HG03565 (cell line): Measurements from ENCODE around the gene CLCNKB.
"Not testable (repeated sequence)": the region's sequence is repeated elsewhere in the genome, so short reads cannot be mapped to it uniquely, and the experiment has no call there.

Experiments used
- ATAC-seq: cut with Tn5 transposase; IDR thresholded peaks from one replicate; pipeline ENCODE4 v1.9.1; 2021; ENCODE audit warnings: mild to moderate bottlenecking, moderate library complexity; ENCODE audit not compliant: unreplicated experiment

Gene CLCNKB

DNA sequence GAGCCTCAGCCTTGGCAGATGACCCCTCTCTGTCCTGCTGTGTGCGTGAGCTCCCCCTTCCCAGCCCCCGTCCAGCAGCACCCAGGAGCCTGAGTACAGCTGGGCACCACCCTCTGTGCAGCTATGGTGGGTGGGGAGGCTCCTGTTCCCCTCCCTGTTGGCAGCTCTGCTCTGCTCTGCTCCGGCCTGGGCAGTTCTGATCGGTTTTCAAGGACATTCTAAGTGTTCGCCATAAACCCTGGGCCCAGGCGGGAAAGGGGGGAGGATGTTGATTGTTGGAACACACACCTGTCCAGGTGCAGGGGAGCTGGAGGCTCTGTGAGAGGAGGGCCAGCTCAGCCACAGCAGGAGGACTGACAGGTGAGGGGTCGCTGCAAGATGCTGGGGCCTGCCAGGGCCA lies at the start of gene CLCNKB:
TSS of gene CLCNKB (plus strand) at position 262 of the 400 bp plus-strand sequence. CDS start 711 bp downstream, outside the sequence.
- ATAC-seq: no peak

DNA sequence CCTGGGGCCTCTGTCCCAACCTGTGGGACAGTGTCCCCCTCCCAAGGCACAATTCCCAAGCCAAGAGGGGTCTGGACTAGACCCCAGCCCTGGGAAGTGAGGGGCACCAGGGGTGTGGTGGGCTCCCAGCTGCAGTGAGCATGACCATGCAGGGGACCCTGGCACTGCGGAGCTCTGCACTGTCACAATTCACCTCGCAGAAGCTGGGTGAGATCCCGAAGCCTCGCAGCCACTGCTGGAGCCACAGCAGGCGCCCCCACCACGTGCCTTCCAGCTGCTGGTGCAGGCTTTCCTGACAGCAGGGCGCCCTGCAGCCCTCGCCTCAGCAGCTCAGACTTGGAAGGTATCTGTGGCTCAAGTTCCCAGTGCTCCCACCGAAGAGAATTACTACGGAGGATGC lies 49.5 kb upstream of the CLCNKB start:
- ATAC-seq: no peak

DNA sequence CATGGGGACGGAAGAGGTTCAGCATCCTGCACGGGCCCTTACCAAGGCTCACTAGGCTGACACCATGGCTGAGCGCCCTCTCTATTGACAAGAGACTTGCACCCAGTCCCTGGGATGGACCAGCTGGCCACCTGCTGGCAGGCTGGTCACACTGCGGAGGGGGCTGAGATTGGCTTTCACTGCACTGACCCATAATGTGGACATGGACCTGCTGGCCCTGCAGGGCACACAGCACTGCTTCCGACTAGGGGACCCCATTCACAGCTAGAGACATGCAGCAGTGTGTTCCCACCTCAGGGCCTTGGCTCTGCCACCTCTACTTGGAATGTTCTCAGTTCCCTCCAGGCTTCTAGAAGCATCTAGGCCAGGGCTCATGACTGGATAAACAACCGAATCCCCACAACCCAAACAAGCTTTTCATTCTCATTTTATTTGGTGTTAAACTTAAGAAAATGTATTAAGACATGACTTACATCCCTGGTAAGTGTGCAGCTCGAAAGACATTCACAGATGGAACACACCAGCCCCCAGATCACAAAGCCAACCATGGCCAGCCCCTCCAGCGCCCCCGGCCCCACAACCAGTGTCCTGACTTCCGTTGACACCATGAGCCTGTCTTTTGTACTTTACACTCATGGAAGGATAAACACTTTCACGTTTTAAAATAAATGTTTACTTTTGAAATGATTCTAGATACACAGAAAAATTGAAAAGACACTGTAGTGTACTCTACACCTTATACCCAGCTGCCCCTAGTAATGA lies 48.8 kb upstream of the CLCNKB start:
- ATAC-seq: no peak

DNA sequence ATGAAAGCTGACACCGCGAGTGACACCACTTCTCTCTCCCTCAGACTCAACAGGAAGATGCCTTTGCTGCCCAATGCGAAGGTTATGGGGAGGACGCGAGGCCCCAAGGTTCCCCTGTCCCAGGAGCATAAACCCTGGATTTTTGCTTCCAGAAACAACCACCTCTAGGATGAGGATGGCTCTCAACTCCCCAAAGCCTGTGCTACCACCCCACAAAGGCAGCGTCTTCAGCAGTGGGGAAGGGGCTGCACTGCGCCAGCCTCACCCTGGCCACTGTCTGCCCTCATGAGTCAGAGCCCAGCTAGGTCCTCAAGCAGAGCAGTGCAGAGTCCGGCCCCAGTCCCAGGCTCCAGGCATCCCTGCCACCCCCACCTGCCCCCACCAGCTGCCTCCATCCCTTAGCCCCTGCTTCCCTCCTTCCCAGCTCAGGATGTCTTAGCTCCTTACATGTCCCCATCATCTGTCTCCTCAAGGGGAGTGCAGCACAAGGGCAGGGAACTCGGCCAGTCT lies 46.5 kb upstream of the CLCNKB start:
- no peak for ATAC-seq

DNA sequence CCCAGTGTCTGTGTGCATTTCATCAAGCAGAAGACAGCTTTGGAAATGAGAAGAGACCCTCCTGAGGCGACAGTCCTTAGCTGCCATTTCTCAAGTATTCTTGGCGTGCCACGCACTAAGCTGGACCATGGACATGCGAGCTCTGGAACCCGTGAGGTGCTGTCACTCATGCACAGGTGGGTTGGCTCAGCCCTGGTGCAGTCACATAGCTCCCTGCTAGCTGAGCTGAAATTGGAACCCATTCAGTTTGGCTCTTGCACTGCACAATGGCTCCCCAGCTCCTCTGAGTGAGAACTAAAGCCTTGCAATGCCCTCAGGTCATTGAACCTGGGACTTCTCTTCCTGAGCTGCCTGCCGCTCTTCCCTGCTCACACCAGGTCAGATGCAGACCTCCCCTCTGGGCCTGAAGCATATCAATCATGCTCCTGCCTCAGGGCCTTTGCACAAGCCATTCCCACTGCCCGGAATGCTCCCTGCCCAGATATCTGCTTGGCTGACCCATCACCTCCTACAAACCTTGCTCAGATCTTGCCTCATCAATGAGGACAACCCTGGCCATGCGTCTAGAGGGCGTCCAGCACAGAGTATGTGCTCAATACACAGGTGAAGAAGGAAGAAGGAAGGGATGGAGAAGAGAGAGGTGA lies 45.8 kb upstream of the CLCNKB start:
- no peak for ATAC-seq

DNA sequence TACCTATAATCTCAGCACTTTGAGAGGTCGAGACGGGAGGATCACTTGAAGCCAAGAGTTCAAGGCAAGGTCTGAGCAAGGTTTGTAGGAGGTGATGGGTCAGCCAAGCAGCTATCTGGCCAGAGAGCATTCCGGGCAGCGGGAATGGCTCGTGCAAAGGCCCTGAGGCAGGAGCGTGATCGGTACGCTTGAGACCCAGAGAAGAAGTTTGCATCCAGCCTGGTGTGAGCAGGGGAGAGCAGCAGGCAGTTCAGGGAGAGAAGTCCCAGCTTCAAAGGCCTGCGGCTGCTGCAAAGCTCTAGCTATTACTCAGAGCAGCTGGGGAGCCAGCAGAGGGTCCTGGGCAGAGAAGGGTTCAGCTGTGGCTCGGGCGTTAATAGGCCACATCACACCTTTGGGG lies 44.7 kb upstream of the CLCNKB start:
- no peak for ATAC-seq

DNA sequence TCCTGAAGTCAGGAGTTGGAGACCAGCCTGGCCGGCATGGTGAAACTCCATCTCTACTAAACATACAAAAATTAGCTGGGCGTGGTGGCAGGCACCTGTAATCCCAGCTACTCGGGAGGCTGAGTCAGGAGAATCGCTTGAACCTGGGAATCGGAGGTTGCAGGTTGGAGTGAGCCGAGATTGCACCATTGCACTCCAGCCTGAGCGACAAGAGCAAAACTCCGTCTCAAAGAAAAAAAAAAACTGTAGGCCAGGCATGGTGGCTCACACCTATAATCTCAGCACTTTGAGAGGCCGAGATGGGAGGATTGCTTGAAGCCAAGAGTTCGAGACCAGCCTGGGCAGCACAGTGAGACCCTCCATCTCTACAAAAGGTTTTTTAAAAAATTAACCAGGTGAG lies 42.3 kb upstream of the CLCNKB start:
- ATAC-seq: not testable (repeated sequence)

DNA sequence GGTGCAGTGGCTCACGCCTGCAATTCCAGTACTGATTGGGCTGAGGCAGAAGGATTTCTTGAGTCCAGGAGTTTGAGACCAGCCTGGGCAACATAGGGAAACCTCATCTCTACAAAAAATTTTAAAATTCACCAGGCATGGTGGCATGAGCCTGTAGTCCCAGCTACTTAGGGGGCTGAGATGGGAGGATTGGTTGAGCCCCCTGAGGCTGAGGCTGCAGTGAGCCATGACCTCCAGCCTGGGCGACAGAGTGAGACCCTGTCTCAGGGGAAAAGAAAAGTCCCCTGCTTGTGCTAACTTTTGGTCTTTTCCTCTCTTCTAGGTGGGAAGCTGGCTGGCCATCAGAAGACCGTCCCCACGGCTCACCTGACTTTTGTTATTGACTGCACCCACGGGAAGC lies 38.0 kb upstream of the CLCNKB start:
- no peak for ATAC-seq

DNA sequence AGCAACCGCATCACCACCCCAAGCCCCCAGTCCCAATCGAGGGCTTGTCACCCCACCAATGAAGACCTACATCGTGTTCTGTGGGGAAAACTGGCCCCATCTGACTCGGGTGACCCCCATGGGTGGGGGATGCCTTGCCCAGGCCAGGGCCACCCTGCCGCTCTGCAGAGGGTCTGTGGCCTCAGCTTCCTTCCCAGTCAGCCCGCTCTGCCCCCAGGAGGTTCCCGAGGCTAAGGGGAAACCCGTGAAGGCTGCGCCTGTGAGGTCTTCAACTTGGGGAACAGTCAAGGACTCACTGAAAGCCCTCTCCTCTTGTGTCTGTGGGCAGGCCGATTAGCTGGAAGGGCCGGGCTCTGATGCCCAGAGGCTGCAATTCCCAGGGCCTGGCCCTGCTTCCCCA lies 37.6 kb upstream of the CLCNKB start:
- ATAC-seq: no peak

DNA sequence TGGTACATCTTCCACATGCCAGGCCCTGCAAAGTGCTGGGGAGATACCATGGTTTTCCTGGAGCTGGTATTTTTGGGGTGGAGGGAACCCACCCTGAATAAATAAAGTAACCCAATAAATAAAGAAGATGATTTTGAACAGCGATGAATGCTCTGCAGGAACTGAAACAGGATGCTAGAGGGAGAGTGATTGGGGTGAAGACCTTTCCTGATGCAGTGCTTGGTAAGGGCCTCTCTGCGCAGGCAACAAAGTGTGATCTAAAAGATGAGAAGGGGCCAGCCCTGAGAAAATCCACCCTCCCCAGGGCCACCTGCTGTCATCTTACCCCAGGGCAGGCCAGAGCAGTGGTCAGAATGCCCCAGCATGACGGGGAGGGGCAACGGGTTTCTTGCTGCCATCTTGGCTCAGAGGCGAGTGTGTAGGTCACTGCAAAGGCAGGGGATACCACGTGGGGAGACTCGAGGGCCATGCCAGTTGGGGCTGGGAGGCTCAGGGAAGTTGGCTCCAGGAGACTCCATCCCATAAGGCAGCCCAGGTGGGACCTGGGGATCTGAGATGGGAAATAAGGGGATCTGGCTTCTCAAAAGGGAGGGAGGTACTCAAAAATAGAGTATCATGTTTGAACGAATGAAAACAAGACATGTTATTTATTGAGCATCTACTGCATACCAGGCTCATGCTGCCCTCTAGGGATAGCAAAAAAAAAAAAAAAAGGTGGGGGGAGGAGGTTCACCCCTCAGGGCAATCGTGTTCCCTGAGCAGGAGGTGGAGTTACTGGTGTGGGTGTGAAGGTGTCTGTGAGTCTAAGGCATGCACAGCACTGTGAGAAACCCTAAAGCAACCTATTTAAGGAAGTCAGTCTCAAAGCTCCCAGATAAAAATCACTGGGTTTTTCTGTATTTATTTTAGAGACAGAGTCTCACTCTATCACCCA lies 36.8 kb upstream of the CLCNKB start:
- no peak for ATAC-seq

DNA sequence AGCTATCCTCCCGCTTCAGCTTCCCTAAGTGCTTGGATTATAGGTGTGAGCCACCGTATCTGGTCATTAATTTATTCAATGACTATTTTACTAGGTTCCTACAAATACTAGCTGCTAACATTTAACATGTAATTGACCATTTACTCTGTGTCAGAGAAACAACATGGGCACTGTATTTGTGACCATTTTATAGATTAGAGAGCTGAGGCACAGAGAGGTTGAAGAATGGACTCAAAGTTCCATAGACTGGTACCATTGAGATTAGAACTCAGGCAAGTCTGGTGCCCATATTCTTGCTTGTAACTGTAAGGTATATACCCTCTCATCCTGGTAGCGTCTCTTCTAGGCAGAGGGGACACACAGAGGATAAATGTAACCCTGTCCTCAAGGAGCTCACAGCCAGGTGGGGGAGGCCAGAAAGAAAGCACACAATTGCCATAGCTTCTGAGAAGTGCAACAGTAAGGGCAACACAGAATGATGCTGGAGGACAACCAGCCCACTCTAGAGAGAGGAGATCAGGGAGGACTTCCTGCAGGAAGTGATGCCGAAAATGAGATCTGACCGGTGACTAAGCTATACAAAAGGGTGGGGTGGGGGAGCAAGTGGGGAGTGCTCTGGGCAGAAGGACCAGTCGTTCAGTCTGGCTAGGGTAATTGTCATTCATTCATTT lies 35.8 kb upstream of the CLCNKB start:
- ATAC-seq: no peak

DNA sequence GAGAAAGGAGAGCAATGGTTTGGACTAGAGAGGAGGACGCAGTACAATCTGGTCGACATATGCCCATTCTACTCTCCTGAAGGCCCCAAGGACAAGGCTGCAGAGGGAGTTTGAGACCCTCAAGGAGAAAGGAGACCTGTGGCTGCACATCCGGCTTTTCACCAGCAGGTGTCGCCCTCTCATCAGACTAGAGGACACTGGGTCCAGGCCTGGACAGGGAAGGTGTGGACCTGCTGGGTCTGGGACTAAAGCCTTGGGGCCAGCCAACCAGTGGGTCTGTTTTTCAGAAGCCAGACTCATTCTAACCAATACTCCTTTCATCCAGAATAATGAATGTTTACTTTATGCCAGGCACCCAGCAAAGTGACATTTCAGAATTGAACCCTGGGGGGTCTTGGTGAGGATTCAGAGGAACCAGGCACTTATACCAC lies 34.5 kb upstream of the CLCNKB start:
- no peak for ATAC-seq

DNA sequence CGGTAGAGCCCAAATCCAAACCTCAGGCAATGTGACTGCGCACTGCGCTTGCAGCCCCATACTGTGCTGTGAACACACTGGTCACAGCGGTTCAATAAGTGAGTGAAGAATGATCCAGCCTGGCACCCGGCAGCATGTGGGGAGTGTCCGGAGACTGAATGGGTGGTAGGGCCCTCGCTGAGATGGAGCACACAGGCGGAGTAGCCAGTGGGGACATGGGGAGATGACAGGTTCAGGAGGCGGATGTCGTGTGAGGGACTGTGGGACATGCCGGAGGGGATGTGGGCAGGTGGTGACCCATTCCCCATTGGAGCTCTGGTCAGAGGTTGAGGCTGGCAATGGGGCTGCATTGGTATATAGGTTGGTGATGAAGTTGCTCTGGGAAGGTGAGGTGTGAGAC lies 33.9 kb upstream of the CLCNKB start:
- no peak for ATAC-seq

DNA sequence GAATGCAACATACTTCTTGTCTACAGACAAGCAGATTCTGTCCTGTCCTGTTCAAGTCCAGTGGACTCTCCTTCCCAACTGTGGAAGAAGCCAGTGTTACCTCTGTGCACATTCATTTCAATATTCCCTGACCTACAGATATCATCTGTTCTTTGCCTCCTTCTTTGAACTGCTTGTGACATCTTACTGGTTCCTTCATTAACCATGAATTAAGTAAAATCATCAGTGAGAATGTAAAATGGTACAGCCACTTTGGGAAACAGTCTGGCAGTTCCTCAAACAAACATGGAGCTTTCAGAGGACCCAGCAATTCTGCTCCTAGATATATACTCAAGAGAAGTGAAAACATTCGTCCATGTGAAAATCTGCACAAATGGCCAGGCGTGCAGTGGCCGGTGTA lies 32.7 kb upstream of the CLCNKB start:
- ATAC-seq: no peak

DNA sequence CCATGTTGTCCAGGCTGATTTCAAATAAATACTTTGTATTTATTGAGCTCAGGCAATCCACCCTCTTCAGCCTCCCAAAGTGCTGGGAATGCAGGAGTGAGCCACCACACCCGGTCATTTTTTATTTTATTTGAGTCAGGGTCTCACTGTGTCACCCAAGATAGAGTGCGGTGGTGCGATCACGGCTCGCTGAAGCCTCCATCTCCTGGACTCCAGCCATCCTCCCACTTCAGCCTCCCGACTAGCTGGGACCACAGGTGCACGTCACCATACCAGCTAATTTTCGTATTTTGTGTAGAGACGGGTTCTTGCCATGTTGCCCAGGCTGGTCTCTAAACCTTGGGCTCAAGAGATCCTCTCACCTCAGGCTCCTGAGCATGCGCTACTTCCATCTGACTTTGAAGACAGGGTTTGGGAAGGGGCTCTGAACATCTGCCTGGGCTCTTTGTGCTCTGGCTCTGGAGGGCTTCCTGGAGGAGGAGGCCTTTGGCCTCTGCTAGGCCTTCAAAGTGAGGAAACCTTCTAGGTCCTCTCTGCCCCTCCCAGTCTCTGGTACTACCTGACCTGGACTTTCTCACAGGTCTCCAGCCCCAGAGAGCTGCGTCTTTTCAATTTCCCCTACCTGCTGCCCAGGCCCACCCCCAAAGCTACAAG lies 31.5 kb upstream of the CLCNKB start:
- ATAC-seq: no peak

DNA sequence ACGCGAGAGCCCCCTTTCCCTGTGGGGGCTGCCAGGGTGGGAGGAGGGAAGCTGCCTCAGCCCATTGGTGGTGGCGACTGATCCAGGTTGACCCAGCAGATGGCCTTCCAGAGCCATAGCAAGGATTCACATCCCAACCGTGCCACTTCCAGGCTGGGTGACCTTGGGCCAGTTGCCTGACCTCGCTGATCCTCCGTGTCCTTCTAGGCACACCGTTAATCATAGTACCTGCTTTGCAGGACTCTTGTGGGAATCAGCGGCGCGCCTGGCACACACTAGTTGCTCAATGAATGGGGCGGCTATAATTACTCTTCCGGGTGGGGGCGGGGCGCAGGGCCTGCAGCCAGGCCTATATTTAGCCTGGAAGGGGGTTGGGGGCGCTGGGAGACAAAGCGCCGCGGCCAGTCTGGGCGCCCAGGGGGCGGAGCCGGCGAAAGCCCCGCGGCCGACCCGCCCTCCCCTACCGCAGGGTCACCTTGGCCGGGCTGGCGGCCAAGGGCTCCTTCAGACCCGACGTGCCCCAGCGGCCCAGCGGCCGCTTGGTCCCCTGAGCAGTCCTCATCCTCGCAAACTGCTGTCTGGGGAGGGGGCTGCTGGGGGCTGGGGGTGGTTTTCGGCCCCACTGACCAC lies 30.9 kb upstream of the CLCNKB start:
- ATAC-seq: no peak

DNA sequence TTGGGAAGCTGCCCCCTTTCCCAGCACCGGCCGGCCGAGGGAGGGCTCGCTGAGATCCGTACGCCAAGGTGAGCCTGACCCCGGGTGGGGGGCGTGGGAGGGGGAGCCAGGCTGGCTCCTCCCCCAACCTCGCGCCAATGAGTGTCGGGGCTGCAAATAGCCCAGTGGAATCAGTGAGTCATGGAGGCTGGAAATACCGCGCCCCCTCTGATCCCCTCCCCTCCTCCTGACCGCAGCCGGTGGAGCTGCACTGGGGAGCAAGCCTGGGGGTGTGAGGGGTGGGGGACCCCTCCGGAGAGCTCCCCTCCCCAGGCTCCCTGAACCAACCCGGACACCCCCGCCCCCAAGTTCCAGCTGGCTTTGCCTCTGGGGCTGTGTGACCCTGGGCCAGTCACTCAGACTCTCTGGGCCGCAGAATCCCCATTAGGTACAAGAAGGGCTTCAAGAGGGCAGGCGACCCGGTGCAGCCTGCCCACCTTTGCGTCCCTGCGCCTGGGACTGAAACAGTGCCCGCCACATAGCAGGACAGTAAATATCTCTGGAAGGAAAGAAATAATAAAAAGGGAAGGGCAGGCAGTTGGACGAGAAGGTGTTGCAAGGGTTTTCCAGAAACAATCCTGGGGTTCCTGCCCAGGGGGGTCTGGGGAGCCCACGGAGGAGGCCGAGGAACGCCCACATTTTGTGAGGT lies 30.2 kb upstream of the CLCNKB start:
- no peak for ATAC-seq

DNA sequence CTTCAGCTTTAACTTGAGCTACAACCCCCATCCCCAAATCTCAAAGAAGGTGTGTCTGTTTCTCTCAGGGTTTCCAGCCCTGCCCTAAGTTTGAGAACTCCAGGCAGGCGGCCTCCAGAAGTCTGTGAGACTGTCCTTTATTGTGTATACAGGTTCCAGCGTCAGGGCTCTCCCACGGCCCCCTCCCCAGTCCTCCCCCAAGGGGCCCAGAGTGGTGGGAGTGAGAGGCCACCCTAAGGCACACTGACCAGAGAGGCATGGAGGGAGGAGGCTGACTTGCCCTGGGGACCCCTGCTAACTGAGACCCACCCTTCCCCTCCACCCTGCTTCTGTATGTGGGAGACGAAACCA lies 29.7 kb upstream of the CLCNKB start:
- ATAC-seq: no peak
